ENCODE results near the gene DCAF11. TPM values are rescaled to one million over a fixed set of nuclear protein-coding genes. Genes with fewer than 3 reads are reported as not detected.

DCAF11 gene
- total and polyA plus RNA-seq, 2 of the 13 experiments (the other 11 are each of a cell fraction or from before 2014, with no cell fraction given): 150 to 257 TPM

DNA sequence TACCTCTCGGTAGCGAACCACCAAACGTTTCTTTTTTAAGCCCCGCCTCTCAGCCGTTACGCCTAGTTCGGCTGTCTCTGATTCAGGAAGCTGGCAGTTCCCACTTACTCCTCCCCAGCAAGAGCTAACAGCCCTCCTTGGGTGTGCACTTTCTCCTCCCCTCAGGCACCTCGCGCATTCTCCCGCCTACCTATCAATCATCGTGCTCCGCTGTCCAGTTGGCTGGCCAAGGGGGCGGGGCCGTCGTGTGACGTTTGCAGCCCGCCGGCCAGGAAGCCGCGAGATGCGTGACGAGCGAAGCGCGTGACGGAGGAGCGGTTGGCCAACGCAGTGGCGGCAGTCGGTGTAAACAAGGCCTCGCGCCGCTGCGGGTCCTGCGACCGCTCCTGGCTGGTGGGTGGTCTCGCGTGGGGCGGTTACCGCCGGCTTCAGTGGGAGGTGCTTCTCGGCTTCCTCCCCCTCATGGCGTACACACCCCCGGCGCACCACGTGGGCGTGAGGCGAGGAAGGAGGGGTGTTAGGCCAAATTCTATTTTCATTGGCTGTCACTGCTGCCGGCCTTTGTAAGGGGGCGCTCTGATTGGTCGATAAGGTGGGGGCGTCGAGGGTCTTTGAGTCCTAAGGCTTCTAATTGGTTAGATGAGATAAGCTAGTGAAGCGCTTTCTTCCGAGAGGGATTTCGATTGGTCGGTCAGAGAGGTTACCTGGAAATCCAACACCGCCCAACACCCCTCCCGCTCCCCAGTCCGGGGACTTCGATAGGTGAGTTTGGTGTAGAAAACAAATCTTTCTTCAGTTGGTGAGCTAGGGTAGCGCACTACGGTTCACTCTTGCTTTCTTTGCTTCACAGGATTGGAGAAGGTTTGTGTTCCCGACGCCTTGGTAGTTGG is at the start of gene DCAF11, which contains the start of gene NRL (continued):
- TF ChIP-seq ZNF768 (CRISPR knock-in tag; IDR thresholded peaks at IDR 0.05): peak; percentile 85; the same call in 1 of the 2 replicates
- TF ChIP-seq PHF21A (CRISPR knock-in tag; IDR thresholded peaks at IDR 0.05): no peak
- TF ChIP-seq, protein P1, sequence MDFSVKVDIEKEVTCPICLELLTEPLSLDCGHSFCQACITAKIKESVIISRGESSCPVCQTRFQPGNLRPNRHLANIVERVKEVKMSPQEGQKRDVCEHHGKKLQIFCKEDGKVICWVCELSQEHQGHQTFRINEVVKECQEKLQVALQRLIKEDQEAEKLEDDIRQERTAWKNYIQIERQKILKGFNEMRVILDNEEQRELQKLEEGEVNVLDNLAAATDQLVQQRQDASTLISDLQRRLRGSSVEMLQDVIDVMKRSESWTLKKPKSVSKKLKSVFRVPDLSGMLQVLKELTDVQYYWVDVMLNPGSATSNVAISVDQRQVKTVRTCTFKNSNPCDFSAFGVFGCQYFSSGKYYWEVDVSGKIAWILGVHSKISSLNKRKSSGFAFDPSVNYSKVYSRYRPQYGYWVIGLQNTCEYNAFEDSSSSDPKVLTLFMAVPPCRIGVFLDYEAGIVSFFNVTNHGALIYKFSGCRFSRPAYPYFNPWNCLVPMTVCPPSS (IDR thresholded peaks at IDR 0.05): no peak
- TF ChIP-seq, protein P2, sequence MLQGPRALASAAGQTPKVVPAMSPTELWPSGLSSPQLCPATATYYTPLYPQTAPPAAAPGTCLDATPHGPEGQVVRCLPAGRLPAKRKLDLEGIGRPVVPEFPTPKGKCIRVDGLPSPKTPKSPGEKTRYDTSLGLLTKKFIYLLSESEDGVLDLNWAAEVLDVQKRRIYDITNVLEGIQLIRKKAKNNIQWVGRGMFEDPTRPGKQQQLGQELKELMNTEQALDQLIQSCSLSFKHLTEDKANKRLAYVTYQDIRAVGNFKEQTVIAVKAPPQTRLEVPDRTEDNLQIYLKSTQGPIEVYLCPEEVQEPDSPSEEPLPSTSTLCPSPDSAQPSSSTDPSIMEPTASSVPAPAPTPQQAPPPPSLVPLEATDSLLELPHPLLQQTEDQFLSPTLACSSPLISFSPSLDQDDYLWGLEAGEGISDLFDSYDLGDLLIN (CRISPR knock-in tag; IDR thresholded peaks at IDR 0.05; ENCODE audit: borderline replicate concordance): peak; percentile 98; the same call in 1 of the 2 replicates
- TF ChIP-seq KLF11 (CRISPR knock-in tag; IDR thresholded peaks at IDR 0.05): peak; percentile 59; the same call in 1 of the 2 replicates
- no peak for TF ChIP-seq ZNF121 (CRISPR knock-in tag; IDR thresholded peaks at IDR 0.05)
- TF ChIP-seq, protein P3, sequence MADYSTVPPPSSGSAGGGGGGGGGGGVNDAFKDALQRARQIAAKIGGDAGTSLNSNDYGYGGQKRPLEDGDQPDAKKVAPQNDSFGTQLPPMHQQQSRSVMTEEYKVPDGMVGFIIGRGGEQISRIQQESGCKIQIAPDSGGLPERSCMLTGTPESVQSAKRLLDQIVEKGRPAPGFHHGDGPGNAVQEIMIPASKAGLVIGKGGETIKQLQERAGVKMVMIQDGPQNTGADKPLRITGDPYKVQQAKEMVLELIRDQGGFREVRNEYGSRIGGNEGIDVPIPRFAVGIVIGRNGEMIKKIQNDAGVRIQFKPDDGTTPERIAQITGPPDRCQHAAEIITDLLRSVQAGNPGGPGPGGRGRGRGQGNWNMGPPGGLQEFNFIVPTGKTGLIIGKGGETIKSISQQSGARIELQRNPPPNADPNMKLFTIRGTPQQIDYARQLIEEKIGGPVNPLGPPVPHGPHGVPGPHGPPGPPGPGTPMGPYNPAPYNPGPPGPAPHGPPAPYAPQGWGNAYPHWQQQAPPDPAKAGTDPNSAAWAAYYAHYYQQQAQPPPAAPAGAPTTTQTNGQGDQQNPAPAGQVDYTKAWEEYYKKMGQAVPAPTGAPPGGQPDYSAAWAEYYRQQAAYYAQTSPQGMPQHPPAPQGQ (CRISPR knock-in tag; IDR thresholded peaks at IDR 0.05; ENCODE audit: borderline replicate concordance): peak; percentile 86; the same call in 1 of the 2 replicates
- TF ChIP-seq, protein P4, sequence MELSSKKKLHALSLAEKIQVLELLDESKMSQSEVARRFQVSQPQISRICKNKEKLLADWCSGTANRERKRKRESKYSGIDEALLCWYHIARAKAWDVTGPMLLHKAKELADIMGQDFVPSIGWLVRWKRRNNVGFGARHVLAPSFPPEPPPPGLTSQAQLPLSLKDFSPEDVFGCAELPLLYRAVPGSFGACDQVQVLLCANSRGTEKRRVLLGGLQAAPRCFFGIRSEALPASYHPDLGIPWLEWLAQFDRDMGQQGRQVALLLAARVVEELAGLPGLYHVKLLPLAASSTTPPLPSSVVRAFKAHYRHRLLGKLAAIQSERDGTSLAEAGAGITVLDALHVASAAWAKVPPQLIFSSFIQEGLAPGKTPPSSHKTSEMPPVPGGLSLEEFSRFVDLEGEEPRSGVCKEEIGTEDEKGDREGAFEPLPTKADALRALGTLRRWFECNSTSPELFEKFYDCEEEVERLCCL (CRISPR knock-in tag; IDR thresholded peaks at IDR 0.05; ENCODE audit: borderline replicate concordance): peak; percentile 94
- TF ChIP-seq JDP2 (CRISPR knock-in tag; IDR thresholded peaks at IDR 0.05; ENCODE audit: borderline replicate concordance): no peak
- peak; percentile 73; the same call in 1 of the 2 replicates for TF ChIP-seq TSC22D2 (CRISPR knock-in tag; IDR thresholded peaks at IDR 0.05; ENCODE audit: borderline replicate concordance)
- peak; percentile 99 for TF ChIP-seq NFATC3 (CRISPR knock-in tag; IDR thresholded peaks at IDR 0.05)
- TF ChIP-seq ZNF337 (CRISPR knock-in tag; IDR thresholded peaks at IDR 0.05; ENCODE audit: borderline replicate concordance, low read depth): peak; percentile 96; the same call in 1 of the 2 replicates
- no peak for TF ChIP-seq ZNF615 (CRISPR knock-in tag; IDR thresholded peaks at IDR 0.05; ENCODE audit: borderline replicate concordance)
- TF ChIP-seq, protein P5, sequence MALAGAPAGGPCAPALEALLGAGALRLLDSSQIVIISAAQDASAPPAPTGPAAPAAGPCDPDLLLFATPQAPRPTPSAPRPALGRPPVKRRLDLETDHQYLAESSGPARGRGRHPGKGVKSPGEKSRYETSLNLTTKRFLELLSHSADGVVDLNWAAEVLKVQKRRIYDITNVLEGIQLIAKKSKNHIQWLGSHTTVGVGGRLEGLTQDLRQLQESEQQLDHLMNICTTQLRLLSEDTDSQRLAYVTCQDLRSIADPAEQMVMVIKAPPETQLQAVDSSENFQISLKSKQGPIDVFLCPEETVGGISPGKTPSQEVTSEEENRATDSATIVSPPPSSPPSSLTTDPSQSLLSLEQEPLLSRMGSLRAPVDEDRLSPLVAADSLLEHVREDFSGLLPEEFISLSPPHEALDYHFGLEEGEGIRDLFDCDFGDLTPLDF (CRISPR knock-in tag; IDR thresholded peaks at IDR 0.05): peak; percentile 86
- peak; percentile 87; the same call in 1 of the 2 replicates for TF ChIP-seq ZBTB3 (CRISPR knock-in tag; IDR thresholded peaks at IDR 0.05; ENCODE audit: borderline replicate concordance, low read depth)
- TF ChIP-seq ZNF75D (CRISPR knock-in tag; IDR thresholded peaks at IDR 0.05; ENCODE audit: borderline replicate concordance): no peak
- no peak for TF ChIP-seq NCOA5 (CRISPR knock-in tag; IDR thresholded peaks at IDR 0.05)
- peak; percentile 96; the same call in 1 of the 2 replicates for TF ChIP-seq STAT5B (CRISPR knock-in tag; IDR thresholded peaks at IDR 0.05)
